ENCODE measurements around the gene CDS1. TPM values are rescaled to one million over a fixed set of nuclear protein-coding genes. Genes with fewer than 3 reads are reported as not detected.

Gene CDS1
- total RNA-seq, 1 experiment from 2014 or later, result 16.1 TPM

DNA sequence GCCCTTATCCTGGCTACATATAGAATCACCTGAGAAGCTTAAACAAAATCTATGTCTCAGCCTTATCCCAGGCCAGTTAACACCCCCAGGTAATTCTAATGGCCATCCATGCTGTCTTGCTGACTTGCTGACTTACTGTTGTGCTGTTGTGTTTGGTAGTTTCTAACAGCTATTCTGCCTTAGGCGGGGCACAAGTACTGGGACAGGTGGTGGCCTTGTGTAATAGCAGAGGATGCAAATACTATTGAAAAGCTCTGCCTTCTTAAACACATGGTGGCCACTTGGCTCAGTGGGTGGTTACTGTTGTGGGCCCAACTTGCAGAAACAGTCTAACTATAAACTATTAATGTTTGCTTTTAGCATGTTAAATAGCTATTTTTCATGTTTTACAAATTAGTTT is 56.2 kb downstream of the CDS1 start:
- ChIA-PET CTCF (no interaction called here), POLR2A (interaction anchor here (0.6 kb wide), 1 partner anchor 16 kb away, joined by 4 read pairs; no protein-coding TSS in a partner anchor)
- Histone ChIP-seq H3K4me1 (ENCODE audit: control insufficient read depth, insufficient read depth, low read length) (no peaks in the 10 kb centered on the region), H3K4me3 (ENCODE audit: low read depth in 2 of 2, low read length in 2 of 2) (no peak overlapping the region), H3K9me3 (ENCODE audit: control insufficient read depth, insufficient read depth, low read depth, low read length) (no peaks in the 10 kb centered on the region), H3K27me3 (ENCODE audit: control insufficient read depth, insufficient read depth, low read length) (no peaks in the 10 kb centered on the region), H3K27ac (ENCODE audit: low read length) (no peak overlapping the region), H3K36me3 (ENCODE audit: control insufficient read depth, insufficient read depth, low read length) (no peaks in the 10 kb centered on the region)
- BruUV-seq (replicated peaks), result no TSS peak
- in situ Hi-C loops (cut with HindIII; ENCODE audit: low pct_unique_long_range_greater_than_20kb, low sequenced_read_pairs), result no loop called here
- ATAC-seq (no peak), DNase-seq (ENCODE audit: low read depth, low spot score) (no peak)
- TF ChIP-seq TCF7L2 (IDR thresholded peaks at IDR 0.05; ENCODE audit: low read depth, low read length) (no peak), POLR2AphosphoS5 (IDR thresholded peaks at IDR 0.05; ENCODE audit: low read depth, low read length) (no peak), SIN3A (IDR thresholded peaks at IDR 0.05; ENCODE audit: borderline replicate concordance, insufficient read depth, low read depth, low read length) (no peak)
- TF ChIP-seq, protein P1, sequence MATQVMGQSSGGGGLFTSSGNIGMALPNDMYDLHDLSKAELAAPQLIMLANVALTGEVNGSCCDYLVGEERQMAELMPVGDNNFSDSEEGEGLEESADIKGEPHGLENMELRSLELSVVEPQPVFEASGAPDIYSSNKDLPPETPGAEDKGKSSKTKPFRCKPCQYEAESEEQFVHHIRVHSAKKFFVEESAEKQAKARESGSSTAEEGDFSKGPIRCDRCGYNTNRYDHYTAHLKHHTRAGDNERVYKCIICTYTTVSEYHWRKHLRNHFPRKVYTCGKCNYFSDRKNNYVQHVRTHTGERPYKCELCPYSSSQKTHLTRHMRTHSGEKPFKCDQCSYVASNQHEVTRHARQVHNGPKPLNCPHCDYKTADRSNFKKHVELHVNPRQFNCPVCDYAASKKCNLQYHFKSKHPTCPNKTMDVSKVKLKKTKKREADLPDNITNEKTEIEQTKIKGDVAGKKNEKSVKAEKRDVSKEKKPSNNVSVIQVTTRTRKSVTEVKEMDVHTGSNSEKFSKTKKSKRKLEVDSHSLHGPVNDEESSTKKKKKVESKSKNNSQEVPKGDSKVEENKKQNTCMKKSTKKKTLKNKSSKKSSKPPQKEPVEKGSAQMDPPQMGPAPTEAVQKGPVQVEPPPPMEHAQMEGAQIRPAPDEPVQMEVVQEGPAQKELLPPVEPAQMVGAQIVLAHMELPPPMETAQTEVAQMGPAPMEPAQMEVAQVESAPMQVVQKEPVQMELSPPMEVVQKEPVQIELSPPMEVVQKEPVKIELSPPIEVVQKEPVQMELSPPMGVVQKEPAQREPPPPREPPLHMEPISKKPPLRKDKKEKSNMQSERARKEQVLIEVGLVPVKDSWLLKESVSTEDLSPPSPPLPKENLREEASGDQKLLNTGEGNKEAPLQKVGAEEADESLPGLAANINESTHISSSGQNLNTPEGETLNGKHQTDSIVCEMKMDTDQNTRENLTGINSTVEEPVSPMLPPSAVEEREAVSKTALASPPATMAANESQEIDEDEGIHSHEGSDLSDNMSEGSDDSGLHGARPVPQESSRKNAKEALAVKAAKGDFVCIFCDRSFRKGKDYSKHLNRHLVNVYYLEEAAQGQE (IDR thresholded peaks at IDR 0.05; ENCODE audit: insufficient read depth in 1 of 2, low read depth in 2 of 2, low read length in 1 of 2), result no peak
- TF ChIP-seq, protein P2, sequence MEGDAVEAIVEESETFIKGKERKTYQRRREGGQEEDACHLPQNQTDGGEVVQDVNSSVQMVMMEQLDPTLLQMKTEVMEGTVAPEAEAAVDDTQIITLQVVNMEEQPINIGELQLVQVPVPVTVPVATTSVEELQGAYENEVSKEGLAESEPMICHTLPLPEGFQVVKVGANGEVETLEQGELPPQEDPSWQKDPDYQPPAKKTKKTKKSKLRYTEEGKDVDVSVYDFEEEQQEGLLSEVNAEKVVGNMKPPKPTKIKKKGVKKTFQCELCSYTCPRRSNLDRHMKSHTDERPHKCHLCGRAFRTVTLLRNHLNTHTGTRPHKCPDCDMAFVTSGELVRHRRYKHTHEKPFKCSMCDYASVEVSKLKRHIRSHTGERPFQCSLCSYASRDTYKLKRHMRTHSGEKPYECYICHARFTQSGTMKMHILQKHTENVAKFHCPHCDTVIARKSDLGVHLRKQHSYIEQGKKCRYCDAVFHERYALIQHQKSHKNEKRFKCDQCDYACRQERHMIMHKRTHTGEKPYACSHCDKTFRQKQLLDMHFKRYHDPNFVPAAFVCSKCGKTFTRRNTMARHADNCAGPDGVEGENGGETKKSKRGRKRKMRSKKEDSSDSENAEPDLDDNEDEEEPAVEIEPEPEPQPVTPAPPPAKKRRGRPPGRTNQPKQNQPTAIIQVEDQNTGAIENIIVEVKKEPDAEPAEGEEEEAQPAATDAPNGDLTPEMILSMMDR (IDR thresholded peaks at IDR 0.05), result no peak
- intact Hi-C loops (cut with micrococcal nuclease; ENCODE audit: unreplicated experiment), result no loop called here

DNA sequence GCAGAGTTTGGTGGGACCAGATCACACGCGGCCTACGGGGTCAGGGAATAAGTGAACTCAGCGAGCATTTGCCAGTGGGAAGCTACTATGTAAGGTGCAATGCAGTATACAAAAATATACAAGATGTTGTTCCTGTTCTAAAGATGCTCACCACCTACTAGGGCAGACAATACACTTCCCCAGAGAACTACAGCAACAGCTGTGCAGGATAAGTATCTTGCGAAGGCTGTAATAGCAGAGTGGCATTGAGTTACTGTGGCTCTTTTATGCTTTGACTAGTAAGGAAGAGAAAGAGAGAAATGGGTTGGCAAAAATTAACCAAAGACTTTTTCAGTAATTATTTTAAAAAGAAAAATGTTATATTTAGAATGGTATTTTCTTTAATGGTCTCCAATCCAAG is 61.2 kb downstream of the CDS1 start:
- BruUV-seq (replicated peaks), result no TSS peak
- DNase-seq (ENCODE audit: low read depth, low spot score) (no peak), ATAC-seq (no peak)
- in situ Hi-C loops (cut with HindIII; ENCODE audit: low pct_unique_long_range_greater_than_20kb, low sequenced_read_pairs), result no loop called here
- H3K27me3 ChIP-seq (ENCODE audit: control insufficient read depth, insufficient read depth, low read length), result no peaks in the 10 kb centered on the region
- intact Hi-C loops (cut with micrococcal nuclease; ENCODE audit: unreplicated experiment), result no loop called here
- H3K9me3 ChIP-seq (ENCODE audit: control insufficient read depth, insufficient read depth, low read depth, low read length), result no peaks in the 10 kb centered on the region
- H3K4me1 ChIP-seq (ENCODE audit: control insufficient read depth, insufficient read depth, low read length), result no peaks in the 10 kb centered on the region; the same call in 1 of the 2 replicates
- H3K4me3 ChIP-seq (ENCODE audit: low read depth in 2 of 2, low read length in 2 of 2), result no peak overlapping the region
- TF ChIP-seq, protein P1 (IDR thresholded peaks at IDR 0.05; ENCODE audit: insufficient read depth in 1 of 2, low read depth in 2 of 2, low read length in 1 of 2), result no peak
- TF ChIP-seq, protein P2 (IDR thresholded peaks at IDR 0.05), result no peak
- TF ChIP-seq SIN3A (IDR thresholded peaks at IDR 0.05; ENCODE audit: borderline replicate concordance, insufficient read depth, low read depth, low read length) (no peak), POLR2AphosphoS5 (IDR thresholded peaks at IDR 0.05; ENCODE audit: low read depth, low read length) (no peak), TCF7L2 (IDR thresholded peaks at IDR 0.05; ENCODE audit: low read depth, low read length) (no peak)
- ChIA-PET CTCF (no interaction called here), POLR2A (no interaction called here)
- no peaks in the 10 kb centered on the region for H3K36me3 ChIP-seq (ENCODE audit: control insufficient read depth, insufficient read depth, low read length)
- H3K27ac ChIP-seq (ENCODE audit: low read length), result no peak overlapping the region
